ENCODE data around the gene COL11A2. TPM values are rescaled to one million over a fixed set of nuclear protein-coding genes. Genes with fewer than 3 reads are reported as not detected.

Gene COL11A2
- polyA plus RNA-seq, 3 donors = 0.57 TPM; not detected in 2

DNA sequence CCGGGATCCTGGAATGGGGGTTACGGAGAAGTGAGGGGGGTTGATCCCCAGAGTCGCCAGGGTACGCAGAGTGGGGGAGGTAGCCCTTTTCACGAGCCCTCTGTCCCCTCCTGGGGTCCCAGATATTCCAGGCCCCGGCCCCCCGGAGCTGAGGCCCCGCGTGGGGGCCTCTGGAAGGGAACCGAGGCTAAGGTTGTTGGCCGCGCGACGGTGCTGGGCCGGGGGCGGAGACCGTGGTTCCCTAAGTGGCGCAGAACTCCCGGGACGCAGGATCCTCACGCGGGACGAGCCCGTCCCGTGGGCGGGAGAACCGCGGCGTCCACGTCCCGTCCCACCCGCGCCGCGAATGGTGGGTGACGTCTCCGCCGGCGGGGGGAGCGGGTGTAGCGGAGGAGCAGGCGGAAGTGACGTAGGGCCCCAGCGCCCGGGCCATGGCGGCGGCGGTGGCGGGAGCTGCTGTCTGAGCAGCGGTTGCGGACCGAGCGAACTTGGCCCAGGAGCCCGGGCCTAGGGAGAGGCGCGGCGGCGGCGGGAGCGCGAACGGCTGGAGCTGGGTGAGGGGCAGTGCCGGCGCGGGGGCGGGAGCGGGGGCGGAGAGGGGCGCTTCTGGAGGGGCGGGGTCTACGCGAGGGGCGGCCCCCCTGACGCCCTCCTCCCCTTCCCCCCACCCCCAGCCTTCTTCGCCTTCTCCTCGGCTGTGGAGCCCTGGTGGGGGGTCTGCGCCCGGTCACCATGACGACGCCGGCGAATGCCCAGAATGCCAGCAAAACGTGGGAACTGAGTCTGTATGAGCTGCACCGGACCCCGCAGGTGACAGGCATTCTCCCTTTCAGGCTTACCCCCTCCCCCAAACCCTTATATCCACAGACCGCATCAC is 16.1 kb upstream of the COL11A2 start, which contains the start of gene RING1:
Gene RING1 (plus strand): TSS at position 410 of the 877 bp plus-strand sequence. CDS start 323 bp downstream, at position 733.
- H3K4me1 ChIP-seq (ENCODE audit: control insufficient read depth in 1 of 2, insufficient read depth in 2 of 2, low read length in 2 of 2) = peaks cover 37 to 50% of the 10 kb centered on the region in 2 donors
- peaks cover 8% of the 10 kb centered on the region for H4K20me1 ChIP-seq (ENCODE audit: insufficient read depth, low read length)
- TF ChIP-seq, protein P1, sequence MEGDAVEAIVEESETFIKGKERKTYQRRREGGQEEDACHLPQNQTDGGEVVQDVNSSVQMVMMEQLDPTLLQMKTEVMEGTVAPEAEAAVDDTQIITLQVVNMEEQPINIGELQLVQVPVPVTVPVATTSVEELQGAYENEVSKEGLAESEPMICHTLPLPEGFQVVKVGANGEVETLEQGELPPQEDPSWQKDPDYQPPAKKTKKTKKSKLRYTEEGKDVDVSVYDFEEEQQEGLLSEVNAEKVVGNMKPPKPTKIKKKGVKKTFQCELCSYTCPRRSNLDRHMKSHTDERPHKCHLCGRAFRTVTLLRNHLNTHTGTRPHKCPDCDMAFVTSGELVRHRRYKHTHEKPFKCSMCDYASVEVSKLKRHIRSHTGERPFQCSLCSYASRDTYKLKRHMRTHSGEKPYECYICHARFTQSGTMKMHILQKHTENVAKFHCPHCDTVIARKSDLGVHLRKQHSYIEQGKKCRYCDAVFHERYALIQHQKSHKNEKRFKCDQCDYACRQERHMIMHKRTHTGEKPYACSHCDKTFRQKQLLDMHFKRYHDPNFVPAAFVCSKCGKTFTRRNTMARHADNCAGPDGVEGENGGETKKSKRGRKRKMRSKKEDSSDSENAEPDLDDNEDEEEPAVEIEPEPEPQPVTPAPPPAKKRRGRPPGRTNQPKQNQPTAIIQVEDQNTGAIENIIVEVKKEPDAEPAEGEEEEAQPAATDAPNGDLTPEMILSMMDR (IDR thresholded peaks at IDR 0.05) = no peak
- H3K27ac Mint-ChIP-seq = peak within 1 kb of the TSS; percentile 83 to 95 (median 88)
- peaks cover 29 to 33% of the 10 kb centered on the region in 2 donors for H3K36me3 Mint-ChIP-seq
- intact Hi-C loops (cut with micrococcal nuclease) = loop anchor here in 1 of 2 donors (10.0 kb wide), 1 partner anchor 206 kb away; the partner anchor contains the start of genes CUTA and PHF1
- peak within 1 kb of the TSS; percentile 73 to 92 (median 89) for H3K4me3 ChIP-seq (replicated peaks in 1 of 3; ENCODE audit: low read depth in 2 of 3, low read length in 3 of 3)
- 0% methylated on average over 56 of the region's 86 CpGs for WGBS (ENCODE audit: insufficient coverage)
- H2AFZ ChIP-seq (ENCODE audit: insufficient read depth, low read depth, low read length, poor library complexity, severe bottlenecking) = peak within 1 kb of the TSS; percentile 97
- peaks cover 4 to 13% of the 10 kb centered on the region in 2 donors for H3K27me3 ChIP-seq (ENCODE audit: control insufficient read depth in 2 of 2, insufficient read depth in 2 of 2, low read length in 2 of 2)
- peak within 1 kb of the TSS; percentile 54 to 87 for H3K27ac ChIP-seq (ENCODE audit: low read depth in 1 of 2, low read length in 2 of 2)
- no peaks in the 10 kb centered on the region for H3K9me3 ChIP-seq (replicated peaks in 1 of 2; ENCODE audit: control insufficient read depth in 1 of 2, insufficient read depth in 1 of 2, low read length in 2 of 2)
- H3K4me2 ChIP-seq (replicated peaks; ENCODE audit: extremely low read depth, low read length, poor library complexity, severe bottlenecking) = peak within 1 kb of the TSS; percentile 99
- peaks cover 15 to 34% of the 10 kb centered on the region in 2 donors for H3K36me3 ChIP-seq (replicated peaks in 1 of 2; ENCODE audit: control insufficient read depth in 1 of 2, insufficient read depth in 2 of 2, low read length in 2 of 2)
- H3K4me3 Mint-ChIP-seq = peak within 1 kb of the TSS; percentile 92 to 96
- H3K4me1 Mint-ChIP-seq = peaks cover 40% of the 10 kb centered on the region
- peaks cover 15 to 27% (median 26%) of the 10 kb centered on the region in 3 donors for H3K27me3 Mint-ChIP-seq (ENCODE audit: low read depth in 3 of 3)
- DNase-seq = peak; percentile 78 to 84 (median 82)
- H3K9ac ChIP-seq (ENCODE audit: insufficient read depth, low read length, poor library complexity, severe bottlenecking) = peak within 1 kb of the TSS; percentile 83
- peaks cover 0 to 3% (median 0%) of the 10 kb centered on the region in 7 donors for H3K9me3 Mint-ChIP-seq
- no peaks in the 10 kb centered on the region for H3K79me2 ChIP-seq (ENCODE audit: insufficient read depth, low read length)

DNA sequence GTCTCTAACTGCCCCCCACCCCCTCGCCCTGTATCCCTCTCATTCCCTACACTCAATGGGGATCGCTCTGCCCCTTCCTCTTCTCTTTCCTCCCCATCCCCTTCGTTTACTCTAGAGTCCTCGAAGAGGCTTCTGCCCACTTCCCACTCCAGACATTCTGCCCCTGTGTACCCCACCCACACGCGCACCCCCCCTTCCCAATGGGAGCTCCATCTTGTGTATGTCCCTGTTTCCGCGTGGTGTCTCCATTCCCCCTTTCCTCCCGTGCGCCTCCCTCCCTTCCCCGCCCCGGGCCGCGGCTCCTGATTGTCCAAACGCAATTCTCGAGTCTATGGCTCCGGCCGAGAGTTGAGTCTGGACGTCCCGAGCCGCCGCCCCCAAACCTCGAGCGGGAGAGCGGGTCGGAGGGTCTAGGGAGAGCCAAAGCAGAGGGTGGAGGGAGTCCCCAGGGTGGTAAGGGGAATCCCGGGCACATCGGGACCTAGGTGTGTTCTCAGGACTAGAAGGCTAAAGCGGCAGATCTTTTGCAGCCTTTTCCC is 15.4 kb upstream of the COL11A2 start:
- Histone ChIP-seq H3K4me1 (ENCODE audit: control insufficient read depth in 1 of 2, insufficient read depth in 2 of 2, low read length in 2 of 2) (peaks cover 30 to 43% of the 10 kb centered on the region in 2 donors), H3K36me3 (replicated peaks in 1 of 2; ENCODE audit: control insufficient read depth in 1 of 2, insufficient read depth in 2 of 2, low read length in 2 of 2) (peaks cover 22 to 42% of the 10 kb centered on the region in 2 donors), H3K79me2 (ENCODE audit: insufficient read depth, low read length) (peaks cover 6% of the 10 kb centered on the region), H3K27me3 (ENCODE audit: control insufficient read depth in 2 of 2, insufficient read depth in 2 of 2, low read length in 2 of 2) (peaks cover 0 to 6% of the 10 kb centered on the region in 2 donors), H4K20me1 (ENCODE audit: insufficient read depth, low read length) (peaks cover 9% of the 10 kb centered on the region), H3K9ac (ENCODE audit: insufficient read depth, low read length, poor library complexity, severe bottlenecking) (peak overlapping the region; percentile 83), H3K4me3 (replicated peaks in 1 of 3; ENCODE audit: low read depth in 2 of 3, low read length in 3 of 3) (peak overlapping the region; percentile 73 to 92 (median 89)), H3K4me2 (replicated peaks; ENCODE audit: extremely low read depth, low read length, poor library complexity, severe bottlenecking) (peak overlapping the region; percentile 99), H3K27ac (ENCODE audit: low read depth in 1 of 2, low read length in 2 of 2) (peak overlapping the region; percentile 54 to 87), H2AFZ (ENCODE audit: insufficient read depth, low read depth, low read length, poor library complexity, severe bottlenecking) (peak overlapping the region; percentile 97), H3K9me3 (replicated peaks in 1 of 2; ENCODE audit: control insufficient read depth in 1 of 2, insufficient read depth in 1 of 2, low read length in 2 of 2) (no peaks in the 10 kb centered on the region)
- TF ChIP-seq, protein P1 (IDR thresholded peaks at IDR 0.05) = no peak
- Mint-ChIP-seq H3K4me1 (peaks cover 36% of the 10 kb centered on the region), H3K27ac (peak overlapping the region; percentile 83 to 95 (median 88)), H3K9me3 (no peaks in the 10 kb centered on the region), H3K36me3 (peaks cover 34 to 36% of the 10 kb centered on the region in 2 donors), H3K27me3 (ENCODE audit: low read depth in 3 of 3) (peaks cover 8 to 20% (median 19%) of the 10 kb centered on the region in 3 donors), H3K4me3 (peak overlapping the region; percentile 92 to 96)
- under 1% methylated on average over 25 of the region's 29 CpGs for WGBS (ENCODE audit: insufficient coverage)
- intact Hi-C loops (cut with micrococcal nuclease) = loop anchor here in 1 of 2 donors (10.0 kb wide), 1 partner anchor 207 kb away; the partner anchor contains the start of genes CUTA and PHF1
- peak in 1 of 3 donors; percentile 28 for DNase-seq
